Psoas muscle (tissue), 8 donors: ENCODE data around the gene MTMR6. TPM values are rescaled to one million over a fixed set of nuclear protein-coding genes. Genes with fewer than 3 reads are reported as not detected.

Experiments
- ATAC-seq, 4 donors: fragments of 200-7000 bp; cut with Tn5 transposase; one replicate each; pipeline ENCODE4 v1.9.1; 2020; ENCODE audit warnings: moderate library complexity in 3 of 4, mild to moderate bottlenecking in 2 of 4
- DNase-seq, 2 donors: peaks; one replicate each; pipeline ENCODE4 v3.0.0-alpha.2; 2020
- H3K27ac ChIP-seq: fragments of 200-600 bp; one replicate; pipeline ENCODE4 v1.8.0; 2022
- H3K27me3 ChIP-seq, 3 donors: fragments of 200-600 bp in 1 of 3; one replicate each; pipeline versions ENCODE4 v1.6.1 to v1.8.0; 2013 to 2022; ENCODE audit warnings: low read length in 2 of 3, mild to moderate bottlenecking in 2 of 3, moderate library complexity in 1 of 3; ENCODE audit not compliant: insufficient read depth in 3 of 3
- H3K36me3 ChIP-seq, 2 donors: fragments of 200-600 bp in 1 of 2; one replicate each; pipeline versions ENCODE4 v1.6.1 to v1.8.0; 2013 to 2022; ENCODE audit warnings: low read depth in 1 of 2, mild to moderate bottlenecking in 1 of 2, moderate library complexity in 1 of 2; ENCODE audit not compliant: insufficient read depth in 1 of 2
- H3K4me1 ChIP-seq: fragments of 200-600 bp; one replicate; pipeline ENCODE4 v1.8.0; 2022
- H3K4me3 ChIP-seq: fragments of 200-600 bp; one replicate; pipeline ENCODE4 v1.8.0; 2022; ENCODE audit warnings: mild to moderate bottlenecking
- H3K9me3 ChIP-seq: fragments of 200-600 bp; one replicate; pipeline ENCODE4 v1.8.0; 2022
- WGBS, 3 donors: extraction: QIAGEN DNeasy Blood & Tissue Kit; methylation state at CpG; one replicate each; pipeline versions ENCODE4 v1.1.6 to v1.1.7; 2013; 5-methylcytosine and 5-hydroxymethylcytosine counted together
- intact Hi-C, 2 donors: fragments of 100-400 bp; cut with DNase I; formaldehyde crosslinking; loops; one replicate each; pipeline versions ENCODE4 v1.11.0 to v1.14.2; 2022
- polyA plus RNA-seq, 3 donors: library from polyadenylated mRNA; stranded (reverse); fragments of 200-250 nt; gene quantifications; one replicate each; pipeline ENCODE4 v1.2.3, GENCODE V29; 2013
- total RNA-seq, 4 donors: library from RNA; stranded (reverse); fragmentation: NEBNext Ultra II Directional in 2 of 4; extraction: Animal tissue kit (Norgen Biotek cat#: 25700) in 2 of 4; gene quantifications; one replicate each; pipeline versions ENCODE4 v1.2.1 to v1.2.4, GENCODE V29; 2021 to 2023
- TF ChIP-seq, protein P1 (sequence below): fragments of 200-600 bp; IDR thresholded peaks from one replicate; pipeline ENCODE4 v1.8.0; 2022; ENCODE audit warnings: antibody characterized with exemption
- donor health status: healthy with polysubstance abuse.
- donor health status: DM: no; HTN: no; CAD: no; lungs with moderate emphysema.
- donor health status: Bipolar disorder and iron deficiency.
- donor health status: healthy.
- donor health status: DM: yes; HTN: yes; CAD: no.
- donor health status: DM: no; HTN: no; CAD: no.
- donor health status: DM: no; HTN: no; CAD: no.
- donor health status: DM: yes; HTN: yes; CAD: no.

Gene MTMR6
- total and polyA plus RNA-seq, 7 donors, result 7.7 to 22.9 (median 15.5) TPM

- H3K36me3 ChIP-seq, result no peaks in the 10 kb centered on the region
- H3K27ac ChIP-seq, result no peak overlapping the region
- no peaks in the 10 kb centered on the region for H3K9me3 ChIP-seq
- no peak for ATAC-seq
- H3K4me1 ChIP-seq, result no peaks in the 10 kb centered on the region
- no peak overlapping the region for H3K4me3 ChIP-seq
- peaks cover 0 to 3% (median 0%) of the 10 kb centered on the region in 3 donors for H3K27me3 ChIP-seq
- 43 to 46% (median 45%) methylated on average over 5 of the region's 5 CpGs for WGBS, 3 donors
- intact Hi-C loops, result no loop called here
- TF ChIP-seq, protein P1, sequence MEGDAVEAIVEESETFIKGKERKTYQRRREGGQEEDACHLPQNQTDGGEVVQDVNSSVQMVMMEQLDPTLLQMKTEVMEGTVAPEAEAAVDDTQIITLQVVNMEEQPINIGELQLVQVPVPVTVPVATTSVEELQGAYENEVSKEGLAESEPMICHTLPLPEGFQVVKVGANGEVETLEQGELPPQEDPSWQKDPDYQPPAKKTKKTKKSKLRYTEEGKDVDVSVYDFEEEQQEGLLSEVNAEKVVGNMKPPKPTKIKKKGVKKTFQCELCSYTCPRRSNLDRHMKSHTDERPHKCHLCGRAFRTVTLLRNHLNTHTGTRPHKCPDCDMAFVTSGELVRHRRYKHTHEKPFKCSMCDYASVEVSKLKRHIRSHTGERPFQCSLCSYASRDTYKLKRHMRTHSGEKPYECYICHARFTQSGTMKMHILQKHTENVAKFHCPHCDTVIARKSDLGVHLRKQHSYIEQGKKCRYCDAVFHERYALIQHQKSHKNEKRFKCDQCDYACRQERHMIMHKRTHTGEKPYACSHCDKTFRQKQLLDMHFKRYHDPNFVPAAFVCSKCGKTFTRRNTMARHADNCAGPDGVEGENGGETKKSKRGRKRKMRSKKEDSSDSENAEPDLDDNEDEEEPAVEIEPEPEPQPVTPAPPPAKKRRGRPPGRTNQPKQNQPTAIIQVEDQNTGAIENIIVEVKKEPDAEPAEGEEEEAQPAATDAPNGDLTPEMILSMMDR, result no peak
- DNase-seq, result no peak
Observed at GRCh38 chr13:25231517-25231916, 55.8 kb downstream of the MTMR6 start.

DNA sequence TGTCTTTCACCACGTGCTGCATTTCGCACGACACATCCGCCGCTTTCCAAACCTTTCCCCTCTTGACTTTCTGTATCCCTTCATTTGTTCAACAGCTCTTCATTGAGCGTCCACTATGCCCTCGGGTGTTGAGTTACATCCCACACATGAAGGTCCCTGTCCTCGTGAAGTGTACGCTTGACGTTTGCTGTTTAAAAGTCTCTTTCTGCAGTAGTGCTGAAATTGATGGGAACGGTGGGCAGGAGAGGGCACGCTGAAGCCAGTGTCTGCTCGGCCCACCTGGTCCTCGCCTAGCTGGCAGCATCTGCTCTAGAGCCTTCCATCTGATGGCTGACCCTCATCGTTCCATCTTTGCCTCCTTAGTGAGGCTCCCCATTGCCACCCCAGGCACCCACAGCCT lies 59.6 kb downstream of the MTMR6 start:
- Histone ChIP-seq H3K27me3 (peaks cover 0 to 6% (median 3%) of the 10 kb centered on the region in 3 donors), H3K9me3 (no peaks in the 10 kb centered on the region), H3K27ac (no peak overlapping the region), H3K4me1 (no peaks in the 10 kb centered on the region), H3K4me3 (no peak overlapping the region), H3K36me3 (no peaks in the 10 kb centered on the region)
- TF ChIP-seq, protein P1, result no peak
- intact Hi-C loops, result no loop called here
- WGBS, 3 donors, result 85 to 88% (median 85%) methylated on average over 15 of the region's 15 CpGs
- no peak for DNase-seq
- no peak for ATAC-seq

GRCh38 chr13:25225970-25226369 lies 61.3 kb downstream of the MTMR6 start:
- TF ChIP-seq, protein P1, result no peak
- WGBS, 3 donors, result 75 to 87% (median 83%) methylated on average over 4 of the region's 4 CpGs
- Histone ChIP-seq H3K36me3 (no peaks in the 10 kb centered on the region), H3K4me3 (no peak overlapping the region), H3K27me3 (peaks cover 0 to 8% (median 3%) of the 10 kb centered on the region in 3 donors), H3K9me3 (no peaks in the 10 kb centered on the region), H3K4me1 (no peaks in the 10 kb centered on the region), H3K27ac (no peak overlapping the region)
- intact Hi-C loops, result no loop called here
- no peak for ATAC-seq
- no peak for DNase-seq

DNA sequence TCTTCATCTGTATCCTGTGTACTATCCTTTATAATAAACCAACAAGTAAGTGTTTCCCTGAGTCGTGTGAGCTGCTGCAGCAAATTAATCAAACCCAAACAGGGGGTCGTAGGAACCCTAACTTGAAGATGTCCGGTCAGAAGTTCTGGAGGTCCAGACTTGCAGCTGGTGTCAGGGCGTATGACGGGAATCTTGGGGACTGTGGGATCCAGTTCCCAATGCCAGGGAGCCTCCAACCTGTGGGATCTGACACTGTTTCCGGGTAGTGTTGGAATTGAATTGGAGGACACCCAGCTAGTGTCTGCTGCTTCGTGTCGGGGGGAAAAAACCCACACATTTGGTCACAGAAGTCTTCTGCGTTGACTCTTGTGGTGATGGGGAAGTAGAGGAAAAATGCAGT lies 63.1 kb downstream of the MTMR6 start:
- Histone ChIP-seq H3K36me3 (no peaks in the 10 kb centered on the region), H3K4me1 (no peaks in the 10 kb centered on the region), H3K9me3 (no peaks in the 10 kb centered on the region), H3K4me3 (no peak overlapping the region), H3K27me3 (peaks cover 0 to 8% (median 2%) of the 10 kb centered on the region in 3 donors), H3K27ac (no peak overlapping the region)
- intact Hi-C loops, result no loop called here
- DNase-seq (no peak), ATAC-seq (no peak)
- TF ChIP-seq, protein P1, result no peak
- WGBS, 3 donors, result 86 to 89% (median 88%) methylated on average over 9 of the region's 9 CpGs

GRCh38 chr13:25222740-25223139 lies 64.5 kb downstream of the MTMR6 start:
- intact Hi-C loops, result no loop called here
- DNase-seq (no peak), ATAC-seq (no peak)
- no peak overlapping the region for H3K27ac ChIP-seq
- no peaks in the 10 kb centered on the region for H3K36me3 ChIP-seq
- H3K4me1 ChIP-seq, result no peaks in the 10 kb centered on the region
- TF ChIP-seq, protein P1, result no peak
- no peak overlapping the region for H3K4me3 ChIP-seq
- peaks cover 0 to 8% (median 0%) of the 10 kb centered on the region in 3 donors for H3K27me3 ChIP-seq
- no peaks in the 10 kb centered on the region for H3K9me3 ChIP-seq
- WGBS, 3 donors, result 74 to 77% (median 76%) methylated on average over 9 of the region's 9 CpGs
